ENCODE data around the gene GGA1. TPM values are rescaled to one million over a fixed set of nuclear protein-coding genes. Genes with fewer than 3 reads are reported as not detected.

The GGA1 gene
- total RNA-seq, 2 donors from 2014 or later, result 17.7 to 29.0 TPM

GRCh38 chr22:37561212-37562048 lies 47.2 kb upstream of the GGA1 start:
- peaks cover 0 to 77% of the 10 kb centered on the region in 2 donors for H3K4me1 ChIP-seq
- TF ChIP-seq CTCF (IDR thresholded peaks at IDR 0.05), result peak; percentile 64 to 85
- H3K4me3 ChIP-seq, result peak overlapping the region; percentile 74 to 78
- H3K9me3 ChIP-seq, result no peaks in the 10 kb centered on the region
- peak; percentile 96 for DNase-seq (ENCODE audit: low spot score)
- H3K36me3 ChIP-seq, result peaks cover 8% of the 10 kb centered on the region
- no peaks in the 10 kb centered on the region for H3K27me3 ChIP-seq
- H3K27ac ChIP-seq, result peak overlapping the region; percentile 94 to 98

DNA sequence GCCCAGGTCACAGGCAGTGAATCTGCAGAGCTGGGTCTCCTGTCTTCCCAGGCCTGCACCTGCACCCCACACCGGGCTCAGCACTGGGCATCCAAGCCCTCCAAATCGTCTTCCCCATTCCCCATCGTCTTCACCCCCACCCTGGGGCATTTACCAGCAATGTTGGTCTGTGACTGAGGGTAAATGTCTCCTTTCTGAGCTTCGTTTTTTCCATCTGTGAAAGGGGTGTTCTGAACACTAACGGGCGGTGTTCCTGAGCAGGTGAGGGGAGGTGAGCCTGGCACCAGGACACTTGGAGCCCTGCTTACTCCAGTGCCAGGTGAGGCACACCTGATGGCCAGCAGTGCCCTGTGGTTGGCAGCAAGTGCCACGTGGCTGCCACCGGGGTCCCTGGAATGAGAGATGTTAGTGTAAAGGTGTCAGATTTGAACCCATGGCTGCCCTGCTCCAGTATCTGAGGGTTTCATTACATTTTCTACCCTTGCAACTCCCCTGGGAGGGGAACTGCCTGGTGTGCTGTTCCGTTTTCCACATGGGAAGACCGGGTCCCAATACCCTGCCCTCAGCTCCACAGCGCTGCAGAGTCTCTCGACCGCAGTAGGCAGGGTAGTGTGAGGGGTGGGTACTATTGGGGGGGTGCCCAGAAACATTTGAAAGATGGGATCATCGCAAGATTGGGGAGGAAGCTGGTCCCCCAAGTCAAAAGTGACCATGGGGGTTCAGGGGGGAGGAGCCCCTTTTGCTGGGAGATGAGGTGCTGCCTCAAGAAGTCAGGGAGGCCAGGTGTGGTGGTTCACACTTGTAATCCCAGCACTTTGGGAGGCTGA lies 46.4 kb upstream of the GGA1 start:
- peak in 1 of 2 donors; percentile 4 for TF ChIP-seq CTCF (IDR thresholded peaks at IDR 0.05)
- DNase-seq (ENCODE audit: low spot score), result no peak
- Histone ChIP-seq H3K4me1 (peaks cover 0 to 79% of the 10 kb centered on the region in 2 donors), H3K9me3 (no peaks in the 10 kb centered on the region), H3K36me3 (peaks cover 14% of the 10 kb centered on the region), H3K27ac (peak overlapping the region; percentile 94 to 98), H3K27me3 (no peaks in the 10 kb centered on the region), H3K4me3 (peak overlapping the region; percentile 74 to 78)

DNA sequence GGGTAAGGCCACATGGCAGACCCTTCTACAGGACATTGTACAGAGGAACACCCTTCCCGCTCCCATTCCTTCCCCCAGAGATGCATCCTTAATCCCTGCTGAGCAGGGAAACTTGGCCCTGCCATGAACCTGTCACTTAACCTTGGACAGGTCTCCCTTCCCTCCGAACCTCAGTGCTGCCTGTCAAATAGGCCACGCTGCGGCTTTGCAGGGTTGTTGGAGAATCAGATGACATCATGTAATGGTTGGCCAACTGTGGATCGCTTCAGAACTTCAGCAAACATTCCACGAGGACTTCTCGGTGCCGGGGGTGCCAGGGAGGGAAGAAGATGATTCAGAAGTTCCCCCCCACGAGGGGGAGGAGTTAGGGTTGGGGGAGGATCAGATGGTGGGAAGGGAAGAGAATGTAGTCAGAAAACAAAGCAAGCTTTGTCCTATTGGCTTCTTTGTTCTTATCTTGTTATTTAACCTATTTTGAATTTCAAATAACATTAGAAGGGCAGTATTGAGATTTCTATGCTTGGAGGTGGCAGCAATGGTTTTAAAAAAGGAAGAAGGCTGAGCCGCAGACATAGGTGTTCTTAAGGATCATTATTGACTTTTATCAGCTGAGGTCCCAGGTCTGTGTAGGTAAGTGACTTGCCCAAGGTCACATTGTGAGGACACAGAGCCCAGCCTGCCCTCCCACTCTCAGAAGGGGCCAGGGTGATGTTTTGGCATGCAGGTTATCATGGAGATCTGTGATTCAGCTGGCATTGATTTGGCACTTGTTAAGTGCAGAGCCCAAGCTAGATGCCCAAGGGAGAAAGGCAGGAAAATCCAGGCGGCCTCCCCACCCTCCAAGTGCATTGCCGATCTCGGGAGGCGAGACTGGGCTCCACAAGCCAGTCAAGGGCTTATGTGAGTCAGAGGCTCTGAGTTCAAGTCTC lies 45.2 kb upstream of the GGA1 start:
- Histone ChIP-seq H3K4me3 (peak overlapping the region in 1 of 2 donors; percentile 5), H3K27me3 (no peaks in the 10 kb centered on the region), H3K27ac (peak overlapping the region; percentile 94 to 98), H3K4me1 (peaks cover 0 to 89% of the 10 kb centered on the region in 2 donors), H3K36me3 (peaks cover 14% of the 10 kb centered on the region), H3K9me3 (no peaks in the 10 kb centered on the region)
- peak; percentile 90 for DNase-seq (ENCODE audit: low spot score)
- TF ChIP-seq CTCF (IDR thresholded peaks at IDR 0.05), result no peak

DNA sequence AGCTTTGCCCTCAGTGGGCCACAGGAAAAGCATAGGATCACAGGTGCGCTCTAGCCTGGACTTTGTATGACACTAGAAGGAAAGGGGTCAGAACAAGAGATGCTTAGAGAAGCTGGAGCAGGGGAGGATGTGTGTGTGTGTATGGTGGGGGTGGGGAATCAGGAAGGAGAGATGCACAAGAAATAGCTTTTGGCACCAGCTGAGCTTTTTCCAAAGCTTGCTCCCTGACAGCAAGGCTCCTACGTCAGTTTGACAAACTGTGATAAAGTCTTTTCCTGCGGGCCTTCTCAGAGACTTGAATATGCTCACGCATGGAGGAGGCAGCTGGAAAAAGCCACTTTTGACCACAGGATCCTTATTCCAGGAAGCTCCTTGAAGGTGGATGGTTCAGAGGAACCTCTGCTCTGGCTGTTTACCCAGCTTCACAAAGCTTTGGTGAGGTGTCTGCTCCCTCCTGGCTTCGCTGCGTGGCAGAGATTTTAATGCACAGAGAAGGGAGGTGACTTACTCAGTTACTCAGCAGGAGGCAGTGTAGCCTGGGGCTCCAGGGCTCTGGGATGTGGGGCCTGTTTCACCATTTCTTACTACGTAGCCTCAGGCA lies 44.4 kb upstream of the GGA1 start:
- Histone ChIP-seq H3K4me1 (peaks cover 0 to 90% of the 10 kb centered on the region in 2 donors), H3K4me3 (peak overlapping the region in 1 of 2 donors; percentile 5), H3K27ac (peak overlapping the region; percentile 94 to 98), H3K36me3 (peaks cover 14% of the 10 kb centered on the region), H3K9me3 (no peaks in the 10 kb centered on the region), H3K27me3 (no peaks in the 10 kb centered on the region)
- no peak for DNase-seq (ENCODE audit: low spot score)
- TF ChIP-seq CTCF (IDR thresholded peaks at IDR 0.05), result no peak

GRCh38 chr22:37565830-37566229 lies 42.8 kb upstream of the GGA1 start:
- Histone ChIP-seq H3K4me3 (no peak overlapping the region), H3K4me1 (peaks cover 0 to 79% of the 10 kb centered on the region in 2 donors), H3K27ac (peak overlapping the region; percentile 34 to 44), H3K27me3 (no peaks in the 10 kb centered on the region), H3K36me3 (peaks cover 14% of the 10 kb centered on the region), H3K9me3 (no peaks in the 10 kb centered on the region)
- no peak for DNase-seq (ENCODE audit: low spot score)
- no peak for TF ChIP-seq CTCF (IDR thresholded peaks at IDR 0.05)
